Measurements from ENCODE around the gene RGS9. TPM values are rescaled to one million over a fixed set of nuclear protein-coding genes. Genes with fewer than 3 reads are reported as not detected.

Gene RGS9
- total and polyA plus RNA-seq, 2 donors (not counting 1 experiment from before 2014, with no cell fraction given): 1.6 to 1.7 TPM

DNA sequence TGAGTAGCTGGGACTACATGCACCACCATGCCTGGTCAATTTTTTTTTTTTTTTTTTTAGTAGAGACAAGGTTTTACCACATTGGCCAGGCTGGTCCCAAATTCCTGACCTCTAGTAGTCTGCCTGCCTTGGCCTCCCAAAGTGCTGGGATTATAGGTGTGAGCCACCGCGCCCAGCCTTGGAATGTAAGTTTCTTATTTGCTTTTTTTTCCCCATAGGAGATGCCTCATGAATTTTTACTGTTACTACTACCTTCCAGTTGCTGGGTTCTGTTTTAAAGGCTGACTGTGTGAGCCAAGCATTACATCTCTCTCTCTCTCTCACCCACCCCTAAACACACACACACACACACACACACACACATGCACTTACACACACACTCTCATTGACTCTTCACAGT is 112.6 kb downstream of the RGS9 start:
- Histone ChIP-seq H4K20me1 (ENCODE audit: control insufficient read depth, extremely low read depth, insufficient read depth, low read length) (no peaks in the 10 kb centered on the region), H3K36me3 (ENCODE audit: control insufficient read depth, insufficient read depth, low read length) (no peaks in the 10 kb centered on the region), H3K27ac (ENCODE audit: insufficient read depth, low read length) (no peak overlapping the region), H3K9ac (ENCODE audit: insufficient read depth, low read length) (no peak overlapping the region), H3K4me1 (ENCODE audit: control insufficient read depth, extremely low read depth, insufficient read depth, low read length) (no peaks in the 10 kb centered on the region), H3K9me3 (ENCODE audit: control insufficient read depth, insufficient read depth, low read depth, low read length) (no peaks in the 10 kb centered on the region), H3K4me2 (ENCODE audit: extremely low read depth, insufficient read depth, low read length) (no peak overlapping the region), H3K79me2 (ENCODE audit: control insufficient read depth, insufficient read depth, low read length) (no peaks in the 10 kb centered on the region), H3K27me3 (ENCODE audit: control insufficient read depth, insufficient read depth, low read length) (peaks cover 7% of the 10 kb centered on the region), H2AFZ (ENCODE audit: low read length) (no peak overlapping the region), H3K4me3 (replicated peaks in 1 of 4; ENCODE audit: control extremely low read depth in 1 of 4, insufficient read depth in 1 of 4, low read depth in 3 of 4, low read length in 4 of 4) (no peak overlapping the region)
- DNase-seq (ENCODE audit: low read depth in 2 of 2): no peak
- no peak for TF ChIP-seq EZH2 (IDR thresholded peaks at IDR 0.05; ENCODE audit: low read length, missing control alignments)
- TF ChIP-seq, protein P1, sequence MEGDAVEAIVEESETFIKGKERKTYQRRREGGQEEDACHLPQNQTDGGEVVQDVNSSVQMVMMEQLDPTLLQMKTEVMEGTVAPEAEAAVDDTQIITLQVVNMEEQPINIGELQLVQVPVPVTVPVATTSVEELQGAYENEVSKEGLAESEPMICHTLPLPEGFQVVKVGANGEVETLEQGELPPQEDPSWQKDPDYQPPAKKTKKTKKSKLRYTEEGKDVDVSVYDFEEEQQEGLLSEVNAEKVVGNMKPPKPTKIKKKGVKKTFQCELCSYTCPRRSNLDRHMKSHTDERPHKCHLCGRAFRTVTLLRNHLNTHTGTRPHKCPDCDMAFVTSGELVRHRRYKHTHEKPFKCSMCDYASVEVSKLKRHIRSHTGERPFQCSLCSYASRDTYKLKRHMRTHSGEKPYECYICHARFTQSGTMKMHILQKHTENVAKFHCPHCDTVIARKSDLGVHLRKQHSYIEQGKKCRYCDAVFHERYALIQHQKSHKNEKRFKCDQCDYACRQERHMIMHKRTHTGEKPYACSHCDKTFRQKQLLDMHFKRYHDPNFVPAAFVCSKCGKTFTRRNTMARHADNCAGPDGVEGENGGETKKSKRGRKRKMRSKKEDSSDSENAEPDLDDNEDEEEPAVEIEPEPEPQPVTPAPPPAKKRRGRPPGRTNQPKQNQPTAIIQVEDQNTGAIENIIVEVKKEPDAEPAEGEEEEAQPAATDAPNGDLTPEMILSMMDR (conservative IDR thresholded peaks at IDR 0.05 in 1 of 2, IDR thresholded peaks at IDR 0.05 in 1 of 2; ENCODE audit: low read depth in 1 of 2, low read length in 2 of 2): no peak

GRCh38 chr17:65254166-65254565 is 117.0 kb downstream of the RGS9 start:
- no peaks in the 10 kb centered on the region for H3K4me1 ChIP-seq (ENCODE audit: control insufficient read depth, extremely low read depth, insufficient read depth, low read length)
- H3K36me3 ChIP-seq (ENCODE audit: control insufficient read depth, insufficient read depth, low read length): no peaks in the 10 kb centered on the region
- no peak overlapping the region for H3K9ac ChIP-seq (ENCODE audit: insufficient read depth, low read length)
- no peak overlapping the region for H3K27ac ChIP-seq (ENCODE audit: insufficient read depth, low read length)
- no peak overlapping the region for H3K4me2 ChIP-seq (ENCODE audit: extremely low read depth, insufficient read depth, low read length)
- H3K4me3 ChIP-seq (replicated peaks in 1 of 4; ENCODE audit: control extremely low read depth in 1 of 4, insufficient read depth in 1 of 4, low read depth in 3 of 4, low read length in 4 of 4): no peak overlapping the region
- no peaks in the 10 kb centered on the region for H3K9me3 ChIP-seq (ENCODE audit: control insufficient read depth, insufficient read depth, low read depth, low read length)
- peak in 1 of 2 donors; percentile 9 for DNase-seq (ENCODE audit: low read depth in 2 of 2)
- H3K79me2 ChIP-seq (ENCODE audit: control insufficient read depth, insufficient read depth, low read length): no peaks in the 10 kb centered on the region
- no peak overlapping the region for H2AFZ ChIP-seq (ENCODE audit: low read length)
- TF ChIP-seq EZH2 (IDR thresholded peaks at IDR 0.05; ENCODE audit: low read length, missing control alignments): no peak
- TF ChIP-seq, protein P1 (conservative IDR thresholded peaks at IDR 0.05 in 1 of 2, IDR thresholded peaks at IDR 0.05 in 1 of 2; ENCODE audit: low read depth in 1 of 2, low read length in 2 of 2): no peak
- no peaks in the 10 kb centered on the region for H4K20me1 ChIP-seq (ENCODE audit: control insufficient read depth, extremely low read depth, insufficient read depth, low read length)
- H3K27me3 ChIP-seq (ENCODE audit: control insufficient read depth, insufficient read depth, low read length): peaks cover 7% of the 10 kb centered on the region

DNA sequence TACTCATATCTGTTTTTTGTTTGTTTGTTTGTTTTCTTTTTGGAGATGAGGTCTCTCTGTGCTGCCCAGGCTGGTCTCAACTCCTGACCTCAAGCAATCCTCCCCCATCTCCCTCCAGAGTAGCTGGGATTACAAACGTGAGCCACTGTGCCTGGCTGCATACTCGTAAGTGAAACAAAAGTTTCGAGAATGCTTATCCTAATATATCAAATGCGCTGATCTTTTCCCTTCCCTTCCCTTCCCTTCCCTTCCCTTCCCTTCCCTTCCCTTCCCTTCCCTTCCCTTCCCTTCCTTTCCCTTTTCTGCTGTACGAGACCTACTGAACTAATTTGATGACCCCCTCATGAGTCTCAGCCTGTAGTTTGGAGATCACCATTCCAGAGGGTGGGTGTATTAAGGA is 122.1 kb downstream of the RGS9 start:
- Histone ChIP-seq H3K4me2 (ENCODE audit: extremely low read depth, insufficient read depth, low read length) (no peak overlapping the region), H2AFZ (ENCODE audit: low read length) (no peak overlapping the region), H3K4me1 (ENCODE audit: control insufficient read depth, extremely low read depth, insufficient read depth, low read length) (no peaks in the 10 kb centered on the region), H3K36me3 (ENCODE audit: control insufficient read depth, insufficient read depth, low read length) (no peaks in the 10 kb centered on the region), H3K27me3 (ENCODE audit: control insufficient read depth, insufficient read depth, low read length) (no peaks in the 10 kb centered on the region), H3K79me2 (ENCODE audit: control insufficient read depth, insufficient read depth, low read length) (no peaks in the 10 kb centered on the region), H3K27ac (ENCODE audit: insufficient read depth, low read length) (no peak overlapping the region), H3K9ac (ENCODE audit: insufficient read depth, low read length) (no peak overlapping the region), H3K4me3 (replicated peaks in 1 of 4; ENCODE audit: control extremely low read depth in 1 of 4, insufficient read depth in 1 of 4, low read depth in 3 of 4, low read length in 4 of 4) (no peak overlapping the region), H4K20me1 (ENCODE audit: control insufficient read depth, extremely low read depth, insufficient read depth, low read length) (no peaks in the 10 kb centered on the region), H3K9me3 (ENCODE audit: control insufficient read depth, insufficient read depth, low read depth, low read length) (no peaks in the 10 kb centered on the region)
- TF ChIP-seq EZH2 (IDR thresholded peaks at IDR 0.05; ENCODE audit: low read length, missing control alignments): no peak
- TF ChIP-seq, protein P1 (conservative IDR thresholded peaks at IDR 0.05 in 1 of 2, IDR thresholded peaks at IDR 0.05 in 1 of 2; ENCODE audit: low read depth in 1 of 2, low read length in 2 of 2): no peak
- no peak for DNase-seq (ENCODE audit: low read depth in 2 of 2)

Data from fibroblast of lung (primary cell).